Measurements from ENCODE around the gene HPX. TPM values are rescaled to one million over a fixed set of nuclear protein-coding genes. Genes with fewer than 3 reads are reported as not detected.
A peak's percentile ranks its signal among the peaks of the same experiment; 100 is the strongest.

HPX gene
- total and polyA plus RNA-seq, 10 donors: 0.65 to 3.8 (median 1.4) TPM; not detected in 1

GRCh38 chr11:6414874-6415328 lies 25.9 kb downstream of the HPX start:
- peaks cover 4 to 54% (median 43%) of the 10 kb centered on the region in 6 donors for H3K4me1 ChIP-seq
- 30 to 51% (median 33%) methylated on average over 3 of the region's 3 CpGs for WGBS, 5 donors
- no peaks in the 10 kb centered on the region for H3K9me3 ChIP-seq
- intact Hi-C loops (cut with DNase I; ENCODE audit: low total_unique reads): no loop called here
- TF ChIP-seq, protein P1, sequence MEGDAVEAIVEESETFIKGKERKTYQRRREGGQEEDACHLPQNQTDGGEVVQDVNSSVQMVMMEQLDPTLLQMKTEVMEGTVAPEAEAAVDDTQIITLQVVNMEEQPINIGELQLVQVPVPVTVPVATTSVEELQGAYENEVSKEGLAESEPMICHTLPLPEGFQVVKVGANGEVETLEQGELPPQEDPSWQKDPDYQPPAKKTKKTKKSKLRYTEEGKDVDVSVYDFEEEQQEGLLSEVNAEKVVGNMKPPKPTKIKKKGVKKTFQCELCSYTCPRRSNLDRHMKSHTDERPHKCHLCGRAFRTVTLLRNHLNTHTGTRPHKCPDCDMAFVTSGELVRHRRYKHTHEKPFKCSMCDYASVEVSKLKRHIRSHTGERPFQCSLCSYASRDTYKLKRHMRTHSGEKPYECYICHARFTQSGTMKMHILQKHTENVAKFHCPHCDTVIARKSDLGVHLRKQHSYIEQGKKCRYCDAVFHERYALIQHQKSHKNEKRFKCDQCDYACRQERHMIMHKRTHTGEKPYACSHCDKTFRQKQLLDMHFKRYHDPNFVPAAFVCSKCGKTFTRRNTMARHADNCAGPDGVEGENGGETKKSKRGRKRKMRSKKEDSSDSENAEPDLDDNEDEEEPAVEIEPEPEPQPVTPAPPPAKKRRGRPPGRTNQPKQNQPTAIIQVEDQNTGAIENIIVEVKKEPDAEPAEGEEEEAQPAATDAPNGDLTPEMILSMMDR (IDR thresholded peaks at IDR 0.05 in 8 of 11, conservative IDR thresholded peaks at IDR 0.05 in 3 of 11): no peak
- TF ChIP-seq POLR2A (IDR thresholded peaks at IDR 0.05): no peak
- TF ChIP-seq POLR2AphosphoS5 (IDR thresholded peaks at IDR 0.05): no peak
- H3K4me3 ChIP-seq: no peak overlapping the region
- no peak for DNase-seq
- peak overlapping the region in 3 of 8 donors; percentile 2 to 48 (median 7) for H3K27ac ChIP-seq
- H3K36me3 ChIP-seq: peaks cover 0 to 15% (median 12%) of the 10 kb centered on the region in 6 donors
- peaks cover 0 to 15% (median 0%) of the 10 kb centered on the region in 7 donors for H3K27me3 ChIP-seq (replicated peaks in 1 of 7)

DNA sequence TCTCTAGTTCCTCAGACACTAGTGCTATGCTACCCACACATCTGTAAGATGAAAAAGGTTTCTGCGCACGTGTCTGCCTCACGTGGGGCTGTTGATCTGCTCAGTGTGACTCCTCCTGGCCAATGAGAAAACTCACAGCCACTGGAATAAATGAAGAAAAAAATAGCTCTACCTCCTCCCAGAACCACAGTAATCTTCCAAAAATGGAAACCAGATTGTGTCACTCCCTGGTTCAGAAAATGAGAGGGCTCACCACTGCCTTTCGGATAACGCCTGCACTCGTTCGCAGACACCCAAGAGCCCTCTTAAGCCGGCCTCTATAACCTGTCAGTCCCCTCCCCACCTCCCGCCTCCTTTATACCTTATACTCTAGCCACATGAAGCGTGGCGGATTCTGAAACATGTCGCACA lies 27.0 kb downstream of the HPX start:
- H3K27ac ChIP-seq: peak overlapping the region in 2 of 8 donors; percentile 2 to 48
- intact Hi-C loops (cut with DNase I; ENCODE audit: low total_unique reads): no loop called here
- H3K36me3 ChIP-seq: peaks cover 0 to 26% (median 16%) of the 10 kb centered on the region in 6 donors
- TF ChIP-seq POLR2A (IDR thresholded peaks at IDR 0.05) (no peak), POLR2AphosphoS5 (IDR thresholded peaks at IDR 0.05) (no peak)
- TF ChIP-seq, protein P1 (IDR thresholded peaks at IDR 0.05 in 8 of 11, conservative IDR thresholded peaks at IDR 0.05 in 3 of 11): no peak
- no peak overlapping the region for H3K4me3 ChIP-seq
- peaks cover 4 to 47% (median 38%) of the 10 kb centered on the region in 6 donors for H3K4me1 ChIP-seq
- H3K9me3 ChIP-seq: no peaks in the 10 kb centered on the region
- peaks cover 0 to 6% (median 0%) of the 10 kb centered on the region in 7 donors for H3K27me3 ChIP-seq (replicated peaks in 1 of 7)
- DNase-seq: no peak
- 81 to 90% (median 88%) methylated on average over 12 of the region's 12 CpGs for WGBS, 5 donors

DNA sequence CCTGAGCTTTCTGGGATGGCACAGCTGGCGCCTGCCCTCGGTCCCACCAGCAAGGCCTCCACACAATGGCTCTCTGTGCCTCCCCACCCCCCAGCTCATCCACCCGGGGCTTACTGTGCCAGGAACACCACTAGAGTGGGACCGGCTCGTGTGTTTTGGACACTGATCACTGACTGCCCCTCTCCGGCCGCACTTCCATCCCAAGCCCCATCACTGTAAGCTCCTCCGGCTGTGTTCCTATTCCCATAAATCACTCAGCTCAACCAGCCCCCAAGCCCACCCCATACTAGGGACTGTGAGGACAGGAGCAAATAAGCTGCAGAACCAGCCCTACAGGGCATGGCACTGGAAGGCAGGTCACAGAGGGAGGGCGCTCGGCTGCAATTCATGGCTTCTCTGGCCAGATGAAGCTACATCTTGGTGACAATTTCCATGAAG lies 29.2 kb downstream of the HPX start:
- intact Hi-C loops (cut with DNase I; ENCODE audit: low total_unique reads): no loop called here
- no peaks in the 10 kb centered on the region for H3K9me3 ChIP-seq
- no peaks in the 10 kb centered on the region for H3K27me3 ChIP-seq (replicated peaks in 1 of 7)
- no peak for TF ChIP-seq POLR2AphosphoS5 (IDR thresholded peaks at IDR 0.05)
- TF ChIP-seq, protein P1 (IDR thresholded peaks at IDR 0.05 in 8 of 11, conservative IDR thresholded peaks at IDR 0.05 in 3 of 11): no peak
- no peak overlapping the region for H3K27ac ChIP-seq
- H3K36me3 ChIP-seq: peaks cover 0 to 31% (median 18%) of the 10 kb centered on the region in 6 donors
- no peak overlapping the region for H3K4me3 ChIP-seq
- H3K4me1 ChIP-seq: peaks cover 4 to 30% (median 21%) of the 10 kb centered on the region in 6 donors
- peak; percentile 69 for DNase-seq
- 93 to 97% (median 95%) methylated on average over 10 of the region's 10 CpGs for WGBS, 5 donors

DNA sequence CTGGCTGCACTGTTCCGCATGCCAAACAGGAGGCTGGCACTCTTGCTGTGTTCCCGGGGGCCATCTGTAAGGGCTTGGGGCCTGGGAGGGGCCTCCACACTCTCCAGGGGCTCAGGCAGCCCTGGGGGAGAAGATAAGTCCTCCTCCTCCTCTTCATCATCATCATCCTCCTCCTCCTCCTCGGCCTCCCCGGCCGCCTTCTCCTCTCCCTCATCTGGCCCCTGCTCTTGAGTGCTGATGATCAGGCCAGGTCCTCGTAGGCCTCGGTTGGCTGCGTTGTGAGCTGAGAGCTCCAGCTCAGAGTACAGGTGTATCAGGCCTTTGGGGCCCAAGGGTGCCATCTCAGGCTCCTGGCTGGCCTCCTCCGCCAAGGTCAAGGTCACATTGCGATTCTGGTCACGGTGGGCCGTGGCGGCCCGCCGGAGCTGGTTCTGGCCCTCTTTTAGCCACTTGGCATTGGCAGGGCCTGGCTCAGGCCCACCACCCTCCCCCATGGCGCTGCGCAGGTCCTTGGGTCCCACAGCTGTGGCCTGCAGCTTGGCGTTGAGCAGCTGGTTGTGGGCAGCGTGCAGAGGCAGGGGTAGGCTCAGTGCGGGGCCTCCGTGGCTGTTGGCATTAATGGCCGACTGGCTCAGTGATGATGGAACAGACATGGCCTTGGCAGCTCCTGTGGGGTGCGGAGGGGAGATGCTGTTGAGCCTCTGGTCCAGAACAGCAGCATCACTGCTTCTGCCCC lies 29.9 kb downstream of the HPX start:
- H3K4me3 ChIP-seq: no peak overlapping the region
- H3K27me3 ChIP-seq (replicated peaks in 1 of 7): no peaks in the 10 kb centered on the region
- TF ChIP-seq POLR2A (IDR thresholded peaks at IDR 0.05) (no peak), POLR2AphosphoS5 (IDR thresholded peaks at IDR 0.05) (peak in 1 of 3 donors; percentile 19)
- H3K4me1 ChIP-seq: peaks cover 4 to 27% (median 16%) of the 10 kb centered on the region in 6 donors
- H3K36me3 ChIP-seq: peaks cover 0 to 31% (median 18%) of the 10 kb centered on the region in 6 donors
- WGBS, 5 donors: 93 to 97% (median 97%) methylated on average over 8 to 23 of the region's 23 CpGs
- H3K9me3 ChIP-seq: no peaks in the 10 kb centered on the region
- no peak overlapping the region for H3K27ac ChIP-seq
- DNase-seq: peak; percentile 71
- intact Hi-C loops (cut with DNase I; ENCODE audit: low total_unique reads): no loop called here
